ENCODE measurements around the gene HNRNPA3.

GRCh38 chr2:177180269-177181000 is 32.2 kb upstream of the HNRNPA3 start:
- TF ChIP-seq CTCF (IDR thresholded peaks at IDR 0.05; ENCODE audit: insufficient read depth, low read depth, low read length) (no peak), EZH2 (IDR thresholded peaks at IDR 0.05; ENCODE audit: insufficient read depth, low read length) (no peak)
